HG02759 (cell line): ENCODE data around the gene CHCHD10.
A peak's percentile ranks its signal among the peaks of the same experiment; 100 is the strongest.
"Not testable (repeated sequence)": the region's sequence is repeated elsewhere in the genome, so short reads cannot be mapped to it uniquely, and the experiment has no call there.

Experiments used
- ATAC-seq: cut with Tn5 transposase; IDR thresholded peaks from one replicate; pipeline ENCODE4 v1.9.1; 2021; ENCODE audit warnings: mild to moderate bottlenecking, moderate library complexity; ENCODE audit not compliant: unreplicated experiment

CHCHD10 gene

DNA sequence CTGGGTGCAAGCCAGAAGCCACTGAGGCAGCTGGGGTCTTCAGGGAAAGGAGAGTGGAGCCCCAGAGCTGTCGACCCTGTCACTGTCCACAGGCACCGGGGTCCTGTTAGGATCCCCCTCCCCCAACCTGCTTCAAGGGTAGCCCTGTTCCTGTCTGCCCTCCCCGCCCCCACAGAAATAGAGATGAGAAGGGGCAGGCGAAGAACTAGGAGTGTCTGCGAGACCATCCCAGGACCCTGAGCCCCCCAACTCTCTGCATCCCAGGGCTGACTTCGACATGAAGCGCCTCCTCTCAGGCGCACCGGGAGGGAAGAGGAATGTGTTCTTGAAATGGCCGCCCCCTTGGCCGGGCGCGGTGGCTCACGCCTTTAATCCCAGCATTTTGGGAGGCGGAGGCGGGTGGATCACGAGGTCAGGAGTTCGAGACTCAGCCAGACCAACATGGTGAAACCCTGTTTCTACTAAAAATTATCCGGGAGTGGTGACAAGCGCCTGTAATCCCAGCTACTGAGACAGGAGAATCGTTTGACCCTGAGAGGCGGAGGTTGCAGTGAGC lies 16.3 kb downstream of the CHCHD10 start:
- ATAC-seq, result peak; percentile 14

GRCh38 chr22:23750714-23751440 lies 16.9 kb downstream of the CHCHD10 start, which contains the start of gene ZNF70:
Gene ZNF70, minus strand, starts transcription at chr22:23751112. Its CDS starts 5,972 bp downstream, at chr22:23745140.
- peak; percentile 80 for ATAC-seq

- no peak for ATAC-seq
Observed at GRCh38 chr22:23750367-23750713, 17.4 kb downstream of the CHCHD10 start.

GRCh38 chr22:23749841-23750301 lies 17.9 kb downstream of the CHCHD10 start:
- ATAC-seq, result no peak

- ATAC-seq, result no peak
Observed at GRCh38 chr22:23745791-23746190, 22.0 kb downstream of the CHCHD10 start.

DNA sequence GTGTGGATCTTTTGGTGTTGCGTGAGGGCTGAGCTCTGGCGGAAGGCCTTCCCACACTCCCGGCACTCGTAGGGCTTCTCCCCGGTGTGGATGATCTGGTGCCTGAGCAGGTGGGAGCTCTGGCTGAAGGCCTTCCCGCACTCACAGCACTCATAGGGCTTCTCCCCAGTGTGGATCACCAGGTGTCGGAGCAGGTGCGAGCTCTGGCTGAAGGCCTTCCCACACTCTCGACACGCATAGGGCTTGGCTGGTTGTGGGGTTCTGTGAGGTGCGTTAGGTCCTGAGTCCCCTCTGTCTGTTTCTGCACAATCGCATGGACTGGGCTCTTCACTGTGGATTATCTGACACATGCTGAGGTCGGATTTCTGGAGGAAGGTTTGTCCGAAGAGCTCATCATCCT lies 23.3 kb downstream of the CHCHD10 start:
- no peak for ATAC-seq

DNA sequence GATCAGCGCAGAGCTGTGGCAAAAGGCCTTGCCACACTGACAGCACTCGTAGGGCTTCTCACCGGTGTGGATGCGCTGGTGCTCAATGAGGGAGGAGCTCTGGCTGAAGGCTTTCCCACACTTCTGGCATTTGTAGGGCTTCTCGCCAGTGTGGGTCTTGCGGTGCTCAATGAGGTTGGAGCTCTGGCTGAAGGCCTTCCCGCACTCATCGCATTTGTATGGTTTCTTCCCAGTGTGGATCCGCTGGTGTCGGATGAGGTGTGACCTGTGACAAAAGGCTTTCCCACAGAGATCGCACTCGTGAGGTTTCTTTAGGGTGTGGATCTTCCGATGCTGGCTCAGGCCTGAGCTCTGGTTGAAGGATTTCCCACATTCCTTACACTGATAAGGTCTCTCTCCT lies 23.8 kb downstream of the CHCHD10 start:
- ATAC-seq, result no peak

- ATAC-seq, result no peak
Observed at GRCh38 chr22:23743303-23743705, 24.5 kb downstream of the CHCHD10 start.

- no peak for ATAC-seq
Observed at GRCh38 chr22:23742505-23743264, 25.1 kb downstream of the CHCHD10 start.

DNA sequence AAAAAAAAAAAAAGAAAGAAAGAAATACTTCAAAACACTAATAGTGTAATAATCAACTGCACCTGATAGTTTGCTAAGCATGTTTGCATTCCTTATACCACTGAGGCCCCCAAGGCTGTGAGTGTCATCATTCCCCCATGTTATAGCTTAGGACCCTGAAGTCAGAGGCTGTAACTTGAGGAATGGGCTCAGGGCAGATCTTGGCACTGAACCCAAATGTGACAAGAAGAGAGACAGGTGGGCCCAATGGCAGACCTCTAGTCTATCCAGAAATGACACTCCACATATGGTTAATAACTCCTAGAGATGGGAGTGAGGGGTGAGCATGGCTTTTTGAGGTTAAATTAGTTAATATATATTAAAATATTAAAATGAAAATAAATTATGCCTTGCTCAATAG lies 30.1 kb downstream of the CHCHD10 start:
- no peak for ATAC-seq

- ATAC-seq, result not testable (repeated sequence)
Observed at GRCh38 chr22:23728108-23728507, 39.7 kb downstream of the CHCHD10 start.

DNA sequence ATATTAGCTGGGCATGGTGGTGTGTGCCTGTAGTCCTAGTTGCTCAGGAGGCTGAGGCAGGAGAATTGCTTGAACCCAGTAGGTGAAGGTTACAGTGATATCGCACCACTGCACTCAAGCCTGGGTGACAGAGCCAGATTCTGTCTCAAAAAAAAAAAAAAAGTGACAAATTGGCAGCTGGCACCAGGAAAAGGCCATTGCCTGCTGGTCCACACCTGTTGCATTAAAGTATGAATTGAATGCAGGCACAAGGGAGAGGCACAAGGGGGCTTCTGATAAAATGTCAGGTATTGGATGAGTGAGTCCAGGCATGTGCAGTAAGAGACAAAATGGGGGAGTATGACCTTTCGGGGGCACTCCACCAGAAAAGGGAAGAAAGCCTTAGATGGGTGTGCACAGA lies 45.0 kb downstream of the CHCHD10 start:
- no peak for ATAC-seq

DNA sequence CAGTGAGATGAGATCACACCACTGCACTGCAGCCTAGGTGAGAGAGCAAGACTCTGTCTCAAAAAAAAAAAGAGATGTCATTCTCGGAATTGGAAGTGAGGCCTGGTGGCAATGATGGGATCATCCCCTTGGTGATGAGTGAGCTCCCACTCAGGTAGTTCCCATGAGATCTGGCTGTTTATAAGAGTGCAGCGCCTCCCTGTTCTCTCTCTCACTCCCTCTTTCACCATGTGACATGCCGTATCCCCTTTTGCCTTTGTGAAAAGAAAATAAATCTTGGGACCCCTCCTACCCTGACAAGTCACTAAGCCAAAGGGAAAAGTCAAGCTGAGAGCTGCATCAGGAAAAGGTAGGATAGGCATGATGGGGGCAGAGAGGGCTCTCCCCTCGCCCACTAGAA lies 45.6 kb downstream of the CHCHD10 start:
- ATAC-seq, result no peak

GRCh38 chr22:23720855-23721254 lies 46.9 kb downstream of the CHCHD10 start:
- ATAC-seq, result no peak

DNA sequence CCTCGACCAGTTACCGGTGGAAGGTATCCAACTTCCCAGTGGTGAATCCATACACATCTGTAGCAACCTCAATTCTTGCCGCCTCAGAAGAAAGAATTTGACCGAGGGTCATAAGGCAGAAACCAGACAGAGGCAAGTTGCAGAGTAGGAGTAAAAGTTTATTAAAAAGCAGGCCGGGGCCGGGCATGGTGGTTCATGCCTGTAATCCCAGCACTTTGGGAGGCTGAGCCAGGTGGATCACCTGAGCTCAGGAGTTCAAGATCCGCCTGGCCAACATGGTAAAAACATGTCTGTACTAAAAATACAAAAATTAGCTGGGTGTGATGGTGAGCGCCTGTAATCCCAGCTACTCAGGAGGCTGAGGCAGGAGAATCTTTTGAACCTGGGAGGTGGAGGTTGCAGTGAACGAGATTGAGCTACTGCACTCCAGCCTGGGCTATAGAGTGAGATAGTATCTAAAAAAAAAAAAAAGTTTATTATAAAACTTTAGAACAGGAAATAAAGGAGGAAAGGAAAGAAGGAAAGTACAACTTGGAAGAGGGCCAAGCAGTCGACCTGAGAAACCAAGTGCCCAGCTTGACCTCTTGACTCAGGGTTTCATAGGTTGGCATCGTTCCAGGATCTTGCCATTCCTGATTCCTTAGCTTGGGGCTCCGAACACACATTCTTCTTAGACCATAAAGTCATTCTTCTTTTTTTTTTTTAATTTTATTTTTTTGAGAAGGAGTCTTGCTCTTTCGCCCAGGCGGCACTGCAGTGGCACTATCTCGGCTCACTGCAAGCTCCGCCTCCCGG lies 49.2 kb downstream of the CHCHD10 start:
- ATAC-seq, result no peak

DNA sequence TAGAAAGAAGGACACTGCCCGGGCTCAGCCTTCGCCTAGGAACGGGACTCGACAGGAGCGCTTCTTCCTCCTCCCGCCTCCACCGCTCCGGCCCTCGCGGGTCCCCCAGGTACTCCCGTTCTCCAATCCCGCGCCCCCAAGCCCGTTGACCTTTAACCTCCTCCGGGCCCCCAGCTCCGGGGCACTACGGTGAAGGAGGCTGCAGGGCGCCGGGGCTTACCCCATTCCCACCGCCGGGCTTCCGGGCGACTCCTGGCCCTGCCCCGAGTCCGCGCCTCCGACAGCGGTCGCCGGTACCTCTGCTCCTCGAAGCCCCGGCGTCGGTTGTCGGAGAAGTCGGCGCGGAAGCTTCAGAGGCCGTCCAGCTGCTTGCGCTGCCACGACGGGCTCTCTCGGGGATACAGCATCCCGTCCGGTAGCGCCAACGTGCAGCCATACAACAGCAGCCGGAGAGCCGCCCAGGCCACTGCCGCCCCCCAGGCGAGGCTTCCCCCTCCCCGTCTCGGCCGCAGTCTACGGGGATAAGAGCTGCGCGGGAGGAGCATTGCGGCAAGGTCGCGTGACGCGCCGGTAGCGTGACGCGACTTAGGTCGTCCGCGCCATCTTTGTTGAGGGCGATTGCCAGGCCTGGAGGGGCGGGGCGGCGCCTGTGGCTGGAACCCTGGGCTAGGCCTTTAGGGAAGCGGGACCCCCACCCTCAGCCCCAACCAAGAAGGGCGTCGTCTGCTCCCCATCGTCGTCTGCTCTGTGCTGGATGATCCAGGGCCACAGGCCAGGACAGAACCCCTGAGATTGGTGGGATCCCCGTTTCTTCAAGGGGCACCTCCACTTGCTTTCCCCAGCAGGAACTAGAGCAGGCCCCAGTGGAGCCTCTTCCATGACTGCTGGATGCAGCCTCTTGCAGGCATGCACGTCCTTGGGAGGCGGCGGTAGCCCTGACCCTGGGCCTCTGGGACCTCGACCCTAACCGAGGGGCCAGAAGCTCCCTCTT lies 50.7 kb downstream of the CHCHD10 start:
- ATAC-seq, result peak; percentile 81
